GM19463 (cell line): Measurements from ENCODE around the gene CDH26.

Experiments
- ATAC-seq: cut with Tn5 transposase; IDR thresholded peaks from one replicate; pipeline ENCODE4 v1.9.1; 2021; ENCODE audit warnings: mild to moderate bottlenecking, moderate library complexity; ENCODE audit not compliant: unreplicated experiment

The CDH26 gene

DNA sequence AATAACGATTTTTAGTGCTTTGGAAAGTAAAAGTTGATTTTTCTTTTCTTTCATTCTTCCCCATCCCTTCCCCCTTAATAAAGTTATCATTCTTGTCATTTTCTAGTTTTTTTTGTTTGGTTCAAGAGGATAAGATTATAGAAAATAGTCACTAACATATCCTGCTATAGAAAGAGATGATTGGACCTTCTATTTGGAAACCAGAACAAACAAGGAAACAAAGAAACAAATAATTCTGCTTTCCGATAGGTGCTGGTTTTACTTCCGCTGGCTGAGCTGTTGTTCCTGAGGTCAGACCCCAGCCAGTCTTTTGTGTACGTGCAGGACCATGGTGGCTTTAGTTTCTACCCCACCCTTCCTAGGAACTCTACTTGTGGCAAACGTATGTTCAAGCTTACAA, at the start of gene CDH26:
TSS of gene CDH26 (plus strand) at position 301 of the 400 bp plus-strand sequence. CDS start 304 bp downstream, outside the sequence.
- no peak for ATAC-seq

DNA sequence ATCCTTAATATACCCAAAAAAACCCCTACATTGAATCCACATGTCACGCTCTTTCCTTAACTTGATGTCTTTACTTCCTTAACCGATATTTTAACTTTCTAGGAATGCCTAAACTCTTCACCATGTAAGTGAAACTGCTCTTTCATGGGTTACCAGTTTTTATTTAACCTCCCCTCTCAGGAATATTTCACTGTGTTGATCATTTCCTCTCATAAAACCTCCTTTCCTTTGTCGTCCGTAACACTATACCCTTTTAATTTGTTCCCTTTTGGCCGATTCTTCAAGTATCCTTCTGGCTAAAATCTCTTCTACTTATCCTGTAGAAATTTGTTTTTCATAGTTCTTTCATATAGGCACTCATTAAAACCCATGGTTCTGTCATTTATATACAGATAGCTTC, 49.4 kb upstream of the CDH26 start:
- ATAC-seq, result no peak

DNA sequence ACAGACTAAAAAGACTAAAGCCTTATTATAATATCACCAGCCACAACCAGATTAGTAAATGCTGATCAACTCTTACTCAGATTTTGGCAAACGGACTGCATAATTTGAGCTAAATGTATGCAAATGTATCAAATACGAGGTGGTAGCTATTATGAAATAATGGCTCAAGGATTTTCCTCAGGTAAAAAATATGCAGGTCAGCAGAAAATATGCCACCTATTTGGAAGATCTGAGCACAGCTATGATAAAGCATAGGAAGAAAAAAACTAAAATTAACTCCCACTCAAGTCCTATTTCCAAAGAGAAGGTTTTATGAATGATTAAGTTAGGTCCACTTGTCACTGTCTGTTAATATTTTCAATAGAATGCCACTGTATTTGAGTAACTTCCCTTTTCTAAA, 47.2 kb upstream of the CDH26 start:
- ATAC-seq, result no peak

DNA sequence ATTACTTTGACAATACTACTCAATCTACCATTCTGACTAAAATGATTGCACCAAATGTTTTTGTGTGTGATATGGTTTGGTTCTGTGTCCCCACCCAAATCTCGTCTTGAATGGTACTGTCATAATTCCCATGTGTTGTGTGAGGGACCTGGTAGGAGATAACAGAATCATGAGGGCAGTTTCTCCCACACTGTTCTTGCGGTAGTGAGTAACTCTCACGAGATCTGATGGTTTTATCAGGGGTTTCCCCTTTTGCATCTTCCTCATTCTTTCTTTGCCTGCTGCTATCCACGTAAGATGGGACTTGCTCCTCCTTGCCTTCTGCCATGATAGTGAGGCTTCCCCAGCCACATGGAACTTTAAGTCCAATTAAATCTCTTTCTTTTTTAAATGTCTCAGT, 45.6 kb upstream of the CDH26 start:
- ATAC-seq, result no peak

DNA sequence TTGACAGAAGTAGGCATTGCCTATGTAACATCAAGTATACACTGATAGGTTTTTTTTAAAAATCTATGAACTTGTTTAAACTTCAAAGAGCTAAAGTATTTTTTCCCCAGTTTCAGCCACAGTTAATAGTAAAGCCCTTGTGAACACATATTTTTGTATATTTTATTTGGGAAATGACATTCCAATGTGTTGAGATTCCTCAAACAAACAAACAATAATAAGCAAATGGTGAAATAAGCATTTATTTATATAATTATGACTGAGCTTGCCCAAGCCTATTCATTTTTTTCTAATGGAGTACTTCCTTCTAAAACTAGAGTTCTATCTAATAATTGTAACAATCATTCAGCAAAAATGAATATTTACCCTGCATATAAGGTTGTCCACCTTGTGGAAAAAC, 37.3 kb upstream of the CDH26 start:
- no peak for ATAC-seq

DNA sequence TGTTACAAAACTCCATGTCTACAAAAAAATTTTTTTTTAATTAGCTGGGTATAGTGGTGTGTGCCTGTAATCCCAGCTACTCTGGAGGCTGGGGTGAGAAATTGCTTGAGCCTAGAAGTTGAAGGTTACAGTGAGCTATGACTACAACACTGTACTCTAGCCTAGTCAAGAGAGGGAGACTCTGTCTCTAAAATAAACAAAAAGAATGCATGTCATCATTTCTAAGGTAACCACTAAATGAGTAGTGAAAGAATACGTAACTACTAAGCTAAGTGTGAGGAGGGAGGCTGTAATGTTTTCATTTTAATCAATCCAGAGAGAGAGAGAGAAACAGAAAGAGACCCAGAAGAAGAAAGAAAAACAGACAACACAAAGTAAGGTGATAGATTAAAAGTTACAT, 34.7 kb upstream of the CDH26 start:
- no peak for ATAC-seq

DNA sequence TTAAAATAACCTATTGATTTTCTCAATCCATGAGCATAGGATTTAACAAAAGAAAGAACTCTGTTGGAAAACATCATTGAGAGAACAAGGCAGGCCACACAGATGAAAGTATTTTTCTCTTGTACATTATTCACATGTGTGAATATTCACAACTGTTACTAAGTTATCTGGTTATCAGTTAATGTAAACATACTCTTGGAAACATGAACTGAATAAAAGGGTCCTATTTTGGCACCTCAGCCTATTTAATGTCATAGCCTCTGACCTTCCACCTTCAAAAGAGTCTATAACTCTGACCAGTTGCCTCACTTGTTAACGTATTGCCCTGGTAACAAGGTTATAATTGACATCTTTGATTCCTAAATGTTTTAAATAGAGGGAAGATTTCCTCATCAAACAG, 32.9 kb upstream of the CDH26 start:
- no peak for ATAC-seq

DNA sequence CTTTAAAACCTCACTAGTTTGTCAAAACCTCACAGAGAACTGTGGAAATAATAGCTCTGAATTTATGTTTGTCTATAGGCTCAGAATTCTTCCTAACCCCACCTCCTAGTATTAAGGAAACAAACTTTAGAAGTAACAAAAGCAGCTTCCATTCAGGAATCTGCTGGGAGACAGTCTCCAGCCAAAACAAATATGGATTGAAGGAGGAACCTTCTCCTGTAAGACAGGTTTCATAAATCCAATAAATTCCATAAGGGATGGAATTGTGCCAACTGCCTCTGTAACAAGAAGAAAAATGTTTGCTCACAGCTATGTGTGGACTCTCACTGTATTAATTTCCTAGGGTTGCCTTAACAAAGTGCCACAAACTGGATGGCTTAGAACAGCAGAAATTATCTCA, 32.3 kb upstream of the CDH26 start:
- no peak for ATAC-seq

DNA sequence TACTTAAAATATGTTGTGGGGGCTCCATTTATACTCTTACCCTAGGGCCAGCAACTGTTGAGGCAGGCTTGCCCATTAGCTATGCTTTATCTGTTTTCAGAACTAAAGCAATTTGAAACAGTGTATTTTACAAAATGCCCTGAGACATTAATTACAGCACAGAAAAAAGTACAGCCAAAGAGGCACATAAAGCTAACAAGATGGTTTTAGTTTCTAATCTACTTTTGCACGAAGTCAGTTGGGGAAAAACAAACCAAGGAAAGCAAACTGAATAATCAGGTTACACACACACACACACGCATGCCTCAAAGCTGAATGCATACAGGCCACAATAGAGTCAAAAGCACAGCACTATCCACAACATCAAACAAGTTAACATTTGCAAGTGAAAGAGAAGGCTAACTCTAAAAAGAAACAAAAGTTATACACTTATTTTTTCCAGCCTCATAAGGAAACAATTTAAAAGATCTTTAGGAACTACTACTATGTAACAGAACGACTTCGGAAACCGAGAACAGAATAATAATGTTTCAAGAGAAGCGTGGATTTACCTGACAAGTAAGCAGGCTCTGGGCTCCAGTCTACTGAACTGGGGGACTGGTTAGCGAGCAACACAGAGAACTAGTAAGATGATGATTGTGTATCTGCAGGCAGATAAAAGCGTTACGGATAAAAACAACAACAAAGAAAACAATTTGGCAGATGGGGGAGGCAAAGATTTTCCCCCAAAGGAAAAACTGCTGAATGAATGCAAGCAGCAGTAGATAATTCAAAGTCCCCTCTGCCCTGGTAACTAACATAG, 26.5 kb upstream of the CDH26 start:
- ATAC-seq, result no peak

DNA sequence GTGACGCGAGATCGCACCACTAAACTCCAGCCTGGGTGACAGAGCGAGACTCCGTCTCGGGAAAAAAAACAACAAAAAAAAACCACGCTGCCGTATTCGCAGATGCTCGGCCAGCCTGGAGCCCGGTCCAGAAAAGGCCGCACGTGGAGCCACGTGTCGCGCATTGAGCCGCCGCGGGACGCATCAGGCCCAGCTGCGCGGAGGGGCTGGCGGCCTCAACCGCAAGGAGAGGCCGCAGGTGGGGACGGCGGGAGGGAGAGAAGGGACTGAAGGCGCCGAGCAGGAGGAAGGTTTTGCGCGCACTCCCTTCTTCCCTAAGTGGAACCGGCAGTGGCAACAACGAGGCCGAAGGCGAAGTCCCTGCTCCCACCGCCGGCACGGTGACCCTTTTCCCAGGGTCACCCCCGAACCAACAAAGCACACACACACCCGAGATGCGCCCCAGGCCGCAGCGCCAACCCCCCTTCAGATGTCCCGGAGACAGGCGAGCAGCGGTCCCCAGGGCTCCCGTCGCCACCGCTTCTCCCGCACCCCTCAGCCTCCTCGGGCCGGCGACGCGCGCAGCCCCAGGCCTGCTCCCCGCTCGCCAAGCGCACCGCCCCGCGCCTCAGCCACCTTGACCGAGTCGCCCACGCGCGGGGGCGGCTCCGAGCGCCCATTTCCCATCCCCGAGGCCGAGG, 25.5 kb upstream of the CDH26 start:
- ATAC-seq, result no peak

DNA sequence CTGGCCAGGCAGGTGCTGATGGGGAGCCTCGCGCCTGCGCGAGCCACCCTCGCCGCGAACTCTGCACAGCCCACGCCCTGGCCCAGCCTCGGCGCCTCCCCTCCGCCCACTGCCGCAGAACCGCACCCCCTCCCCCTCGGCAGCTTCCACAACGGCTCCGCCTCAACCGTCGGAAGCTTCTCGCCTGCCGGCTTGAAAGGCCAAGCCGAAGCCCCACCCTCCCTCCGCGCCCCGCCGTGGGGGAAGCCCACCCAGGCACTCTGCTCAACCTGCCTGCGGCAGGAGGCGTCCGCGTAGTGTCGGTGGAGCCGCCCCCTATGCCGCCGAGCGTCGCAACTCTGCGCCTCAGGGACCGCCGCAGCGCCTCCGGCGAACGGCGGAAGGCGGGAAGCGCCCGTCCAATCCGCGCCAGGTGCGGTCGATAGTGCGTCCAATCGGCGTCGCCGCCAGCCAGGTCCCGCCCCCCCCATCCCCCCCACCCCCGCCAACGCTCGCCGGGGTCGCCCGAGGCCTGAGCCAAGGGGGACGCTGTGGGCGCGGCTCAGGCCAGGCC, 24.9 kb upstream of the CDH26 start, which contains the start of gene SYCP2:
TSS of gene SYCP2 (minus strand) at position 342 of the 553 bp plus-strand sequence. CDS start 11,224 bp downstream, outside the sequence.
- ATAC-seq, result peak; percentile 53

DNA sequence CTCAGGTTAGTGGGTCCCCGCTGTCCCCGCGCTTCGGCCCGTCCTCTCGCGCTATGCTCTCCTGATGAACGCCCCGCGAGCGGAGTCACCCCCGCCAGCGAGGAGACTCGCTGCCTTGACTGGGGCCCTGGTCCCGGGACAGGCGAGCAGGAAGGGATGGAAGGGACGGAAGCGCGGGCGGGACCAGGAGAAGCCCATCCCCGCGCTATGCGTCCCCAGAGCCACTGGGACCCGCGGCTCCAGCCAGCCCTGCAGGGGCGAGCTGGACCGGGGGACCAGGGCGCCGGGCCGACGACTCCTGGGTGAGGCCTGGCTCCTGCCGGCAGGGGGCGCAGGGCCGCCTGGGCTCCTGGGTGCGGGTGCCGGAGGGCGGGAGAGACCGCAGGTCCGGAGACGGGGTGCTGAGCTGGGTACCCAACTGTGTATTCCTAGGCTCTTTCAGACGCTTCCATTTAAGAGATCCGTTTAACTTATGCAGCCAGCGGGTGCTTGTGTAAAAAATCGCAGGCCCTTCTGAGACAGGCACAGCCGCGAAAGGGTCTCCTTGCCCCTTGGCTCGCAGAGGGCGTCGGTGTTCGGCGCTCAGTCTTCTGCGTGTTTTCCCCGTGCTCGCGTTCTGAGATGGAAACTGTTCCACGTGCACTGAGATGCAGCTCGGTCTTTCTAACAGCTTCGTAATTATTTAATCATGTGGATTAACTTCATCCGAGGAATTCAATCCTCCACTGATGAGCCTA, 24.2 kb upstream of the CDH26 start:
- peak; percentile 84 for ATAC-seq

DNA sequence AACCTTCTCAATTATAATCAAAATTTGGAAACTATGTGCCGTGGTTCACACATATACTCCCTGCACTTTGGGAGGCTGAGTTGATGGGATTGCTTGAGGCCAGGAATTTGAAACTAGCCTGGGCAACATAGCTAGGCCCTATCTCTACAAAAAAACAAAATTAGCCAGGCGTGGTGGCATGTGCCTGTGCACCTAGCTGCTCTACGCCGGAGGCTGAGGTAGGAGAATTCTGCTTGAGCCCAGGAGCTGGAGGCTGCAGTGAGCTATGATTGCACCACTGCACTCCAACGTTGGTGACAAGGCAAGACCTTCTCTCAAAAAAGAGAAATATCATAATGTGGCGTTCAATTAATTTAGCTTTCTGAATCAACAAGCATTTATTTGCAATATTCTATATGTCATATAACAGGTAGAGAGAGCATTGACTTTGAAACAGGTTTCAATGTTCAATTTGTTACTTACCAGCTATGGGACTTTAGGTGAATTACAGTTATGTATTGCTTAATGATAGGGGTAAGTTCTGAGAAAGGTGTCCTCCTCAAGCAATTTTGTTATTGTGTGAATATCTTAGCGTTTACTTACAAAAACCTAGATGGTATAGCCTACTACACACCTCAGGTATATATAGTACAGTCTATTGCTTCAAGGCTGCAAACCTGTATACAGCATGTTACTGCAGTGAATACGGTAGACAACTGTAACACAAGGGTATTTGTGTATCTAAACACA, 22.6 kb upstream of the CDH26 start:
- ATAC-seq, result no peak

DNA sequence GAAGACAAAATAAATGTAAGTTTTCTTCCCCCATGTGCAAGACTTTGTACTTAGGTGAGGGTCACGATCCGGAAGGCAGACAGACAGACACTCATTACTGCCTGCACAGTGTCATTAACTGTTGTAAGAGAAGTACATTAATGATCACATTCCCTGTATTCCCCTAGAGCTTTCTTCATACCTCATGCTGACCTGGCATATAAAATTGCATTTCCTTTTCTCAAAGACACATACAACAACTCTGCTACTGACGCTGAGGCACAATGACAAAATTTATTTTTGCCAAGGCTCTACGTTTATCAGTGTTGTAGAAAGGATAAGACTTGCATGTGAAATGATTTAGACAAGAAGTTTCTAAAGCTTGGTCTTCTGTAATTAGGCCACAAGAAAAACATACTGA, 21.8 kb upstream of the CDH26 start:
- ATAC-seq, result no peak

DNA sequence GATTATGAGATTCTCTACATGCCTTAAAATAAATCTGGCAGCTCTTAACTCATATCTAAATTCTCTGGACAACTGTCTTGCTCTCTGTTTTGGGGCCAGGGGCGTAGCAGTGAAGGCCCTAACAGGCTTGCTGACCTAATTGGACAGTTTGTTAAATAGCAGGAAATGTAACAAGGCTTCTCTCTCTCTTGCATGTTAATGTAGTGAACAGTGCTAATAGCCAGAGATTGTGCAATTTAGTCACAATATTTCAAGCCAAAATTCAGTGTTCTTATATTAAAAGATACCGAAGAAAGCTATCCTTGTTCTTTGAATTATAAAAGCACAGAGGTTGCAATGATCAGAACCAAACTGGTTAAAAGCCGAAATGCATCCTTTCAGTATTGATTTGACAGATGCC, 21.1 kb upstream of the CDH26 start:
- ATAC-seq, result no peak

DNA sequence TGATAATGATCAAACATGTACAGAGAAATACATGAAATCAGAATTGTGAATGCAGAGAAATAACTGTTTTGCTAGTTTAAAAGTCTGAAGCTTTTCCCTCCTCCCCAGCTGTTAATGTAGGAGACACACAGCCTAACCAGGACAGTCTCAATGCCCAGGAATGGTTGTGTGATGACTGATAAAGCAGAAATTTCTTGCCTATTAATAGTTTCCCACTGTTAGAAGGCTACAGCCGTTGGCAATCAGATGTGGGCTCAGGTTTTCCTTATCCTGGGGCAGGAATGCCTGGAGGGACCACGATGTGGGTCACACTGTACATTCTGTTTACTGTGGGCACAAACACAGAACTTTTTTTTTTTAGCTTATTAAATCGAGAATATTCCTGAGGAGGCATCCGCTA, 20.0 kb upstream of the CDH26 start:
- no peak for ATAC-seq

DNA sequence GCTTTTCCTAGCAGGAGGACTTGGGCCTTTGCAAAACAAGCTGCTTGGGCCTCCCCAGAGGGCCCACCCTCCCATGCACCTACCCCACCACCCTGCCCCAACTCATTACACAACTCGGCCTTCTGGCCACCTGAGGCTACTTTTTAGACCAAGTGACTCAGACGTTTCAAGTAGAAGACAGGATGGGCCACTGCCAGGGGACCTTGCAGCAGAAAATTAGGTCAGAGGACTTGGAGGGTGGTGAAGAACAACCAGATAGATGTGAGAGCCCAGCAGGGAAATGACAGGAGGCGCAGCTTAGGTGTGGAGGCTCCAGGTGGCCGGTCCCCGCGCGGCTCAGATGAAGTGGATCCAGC, 19.5 kb upstream of the CDH26 start:
- no peak for ATAC-seq

DNA sequence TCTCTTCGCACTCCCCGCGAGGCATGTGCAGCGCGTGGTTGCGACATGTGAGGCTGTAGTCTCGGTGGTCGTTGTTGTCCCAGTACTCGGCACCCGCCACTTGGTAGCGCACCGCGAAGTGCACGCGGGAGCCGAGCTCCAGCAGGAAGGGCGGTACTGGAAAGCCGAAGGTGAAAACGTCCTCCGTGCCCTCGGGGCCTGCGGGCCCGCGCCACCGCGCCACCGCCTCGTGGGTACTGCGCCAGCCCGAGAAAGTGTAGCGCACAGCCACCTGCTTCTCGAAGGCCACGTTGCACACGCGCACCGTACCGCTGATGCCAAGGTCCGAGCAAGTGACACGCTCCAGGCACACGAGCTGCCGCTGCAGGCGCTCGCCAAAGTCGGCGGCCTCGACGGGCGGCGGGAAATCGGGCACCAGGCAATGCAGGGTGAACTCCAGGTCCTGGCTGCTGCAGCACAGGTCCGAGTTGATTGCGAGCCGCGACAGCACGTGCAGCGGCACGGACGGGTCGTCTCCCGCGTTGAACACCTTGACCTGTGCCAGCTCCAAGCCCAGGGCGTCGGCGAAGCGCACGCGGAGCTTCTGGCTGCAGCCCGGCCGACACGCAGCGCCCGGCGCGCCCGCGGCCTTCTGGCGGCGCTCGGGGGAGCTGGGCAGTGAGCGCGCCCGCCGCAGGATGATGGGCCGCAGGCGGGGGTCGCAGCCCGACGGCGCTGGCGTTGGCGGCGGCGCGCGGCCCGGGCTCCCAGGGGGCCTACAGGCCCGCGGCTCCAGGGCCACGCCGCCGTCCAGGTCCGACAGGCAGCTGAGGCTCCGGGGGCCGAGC, 19.0 kb upstream of the CDH26 start:
- peak; percentile 0 for ATAC-seq

DNA sequence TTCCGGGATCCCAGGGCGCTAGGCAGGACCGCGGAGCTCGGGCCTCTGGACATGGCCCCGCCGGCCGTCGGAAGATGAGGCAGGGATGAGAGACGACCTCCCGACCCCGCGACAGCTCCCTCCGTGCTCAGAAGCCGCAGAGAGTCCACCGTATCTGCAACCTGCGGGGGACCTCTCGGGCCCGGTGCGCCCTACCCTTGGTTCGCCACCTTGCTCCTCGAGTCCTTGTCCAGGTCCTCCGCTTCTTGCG, 18.4 kb upstream of the CDH26 start:
- peak; percentile 28 for ATAC-seq
